Adipose tissue (tissue), 3 donors: ENCODE data around the gene SNX25. TPM values are rescaled to one million over a fixed set of nuclear protein-coding genes. Genes with fewer than 3 reads are reported as not detected.
"Not testable (repeated sequence)": the region's sequence is repeated elsewhere in the genome, so short reads cannot be mapped to it uniquely, and the experiment has no call there.

Experiments used
- H3K27ac ChIP-seq: one replicate; pipeline ENCODE4 v1.5.1; 2013; ENCODE audit warnings: low read depth, low read length
- WGBS, 3 donors: extraction: QIAGEN DNeasy Blood & Tissue Kit; methylation state at CpG; one replicate each; pipeline ENCODE4 v1.1.7; 2013; 5-methylcytosine and 5-hydroxymethylcytosine counted together
- polyA plus RNA-seq, 3 donors: library from polyadenylated mRNA; stranded (reverse); fragments of 200-250 nt; gene quantifications; one replicate each; pipeline ENCODE4 v1.2.3, GENCODE V29; 2013
- donor health status: healthy with polysubstance abuse.
- donor health status: Bipolar disorder and iron deficiency.
- donor health status: healthy.

The SNX25 gene
- polyA plus RNA-seq, 3 donors: 4.3 to 7.4 (median 5.5) TPM

DNA sequence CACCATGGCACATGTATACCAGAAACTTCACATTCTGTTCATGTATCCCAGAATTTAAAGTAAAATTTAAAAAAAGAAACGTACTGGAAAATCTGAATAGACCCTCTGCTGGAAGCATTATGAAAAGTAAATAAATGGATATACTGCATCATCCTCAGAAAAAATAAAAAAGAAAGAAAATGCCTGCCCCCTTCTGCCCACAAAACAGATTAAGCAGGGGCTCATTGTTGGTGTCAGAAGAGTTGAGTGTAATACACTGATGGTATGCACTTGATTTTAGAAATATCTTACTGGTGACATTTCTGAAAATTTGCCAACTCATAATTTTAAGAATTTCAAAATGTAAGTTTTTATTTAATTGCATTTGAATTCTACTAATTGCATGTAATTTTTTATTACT is 108.5 kb downstream of the SNX25 start:
- 83 to 96% (median 95%) methylated on average over 1 of the region's 1 CpG for WGBS, 3 donors
- no peak overlapping the region for H3K27ac ChIP-seq

DNA sequence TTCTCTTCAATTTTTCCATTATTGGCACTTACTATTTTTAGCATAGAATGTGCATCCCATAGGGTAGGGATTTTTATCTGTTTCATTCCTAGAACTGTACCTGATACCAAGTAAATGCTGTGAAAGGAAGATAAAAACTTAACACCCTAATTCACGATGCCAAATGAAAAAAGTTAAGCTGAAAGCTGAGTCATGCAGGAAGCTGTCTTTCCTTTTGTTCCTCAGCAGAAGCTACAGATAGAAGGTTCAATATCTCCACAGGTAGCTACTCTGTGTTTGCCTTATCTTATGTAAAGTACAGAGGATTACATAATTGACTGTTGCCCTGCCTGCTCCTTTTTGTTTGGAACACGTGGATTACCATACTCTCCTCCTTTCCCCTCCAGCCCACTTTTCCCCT is 109.3 kb downstream of the SNX25 start:
- 19 to 36% (median 34%) methylated on average over 2 of the region's 2 CpGs for WGBS, 3 donors
- H3K27ac ChIP-seq: no peak overlapping the region

DNA sequence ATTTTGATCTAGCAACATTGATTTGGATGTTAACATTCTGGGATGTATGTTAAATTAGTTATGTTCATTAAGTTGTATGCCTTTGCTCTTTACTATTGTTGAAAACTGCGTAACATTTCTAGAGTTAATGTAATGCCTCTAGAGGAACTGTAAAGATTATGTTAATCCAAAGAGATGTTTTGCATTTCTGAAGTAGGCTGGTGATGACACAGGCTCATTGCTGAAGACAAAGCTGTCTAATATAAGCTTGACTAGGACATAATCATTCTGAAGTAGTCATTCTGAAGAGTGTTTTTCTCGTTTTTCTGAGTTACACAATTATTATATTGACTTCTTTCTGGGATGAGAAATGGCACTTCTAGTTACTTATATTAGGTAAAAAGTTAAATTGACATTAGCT is 113.4 kb downstream of the SNX25 start:
- H3K27ac ChIP-seq: no peak overlapping the region

DNA sequence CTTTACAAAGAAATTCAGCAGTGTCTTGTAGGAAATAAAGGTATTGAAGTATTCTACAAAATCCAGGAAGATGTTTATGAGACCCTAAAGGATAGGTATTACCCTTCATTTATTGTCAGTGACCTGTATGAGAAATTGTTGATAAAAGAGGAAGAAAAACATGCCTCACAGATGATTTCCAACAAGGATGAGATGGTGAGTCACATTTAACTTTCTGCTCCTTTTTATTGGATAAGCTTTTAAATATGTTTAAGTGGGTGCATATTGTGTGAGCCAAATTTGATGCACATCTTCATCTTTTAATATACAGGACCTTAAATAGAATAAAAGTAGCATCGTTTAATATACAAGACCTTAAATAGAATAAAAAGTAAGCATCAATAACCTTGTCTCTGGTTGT is 114.2 kb downstream of the SNX25 start:
- 87 to 100% (median 93%) methylated on average over 1 of the region's 1 CpG for WGBS, 3 donors
- no peak overlapping the region for H3K27ac ChIP-seq

More for the DNA sequence above, 113.4 kb downstream of the SNX25 start:
- WGBS, 3 donors: 78 to 89% (median 89%) methylated on average over 2 of the region's 2 CpGs

DNA sequence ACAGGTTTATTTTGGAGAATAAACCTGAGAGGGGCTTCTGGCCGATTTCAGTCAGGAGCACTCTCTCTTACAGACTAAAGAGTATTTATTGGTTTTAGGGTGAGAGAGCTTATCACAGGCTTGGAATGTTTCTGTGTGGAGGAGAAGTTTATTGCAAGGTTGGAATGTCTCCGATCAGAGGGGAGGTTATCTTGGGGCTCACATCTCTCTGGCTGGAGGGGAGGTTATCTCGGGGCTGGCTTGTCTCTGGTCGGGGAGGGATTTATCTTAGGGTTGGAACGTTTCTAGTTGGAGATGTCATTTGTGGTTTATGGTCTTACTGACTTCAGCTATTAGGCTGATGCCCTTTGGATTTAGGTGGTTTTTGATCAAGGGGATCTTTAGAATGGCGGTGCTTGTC is 115.0 kb downstream of the SNX25 start:
- H3K27ac ChIP-seq: not testable (repeated sequence)
- 80 to 84% (median 82%) methylated on average over 6 of the region's 6 CpGs for WGBS, 3 donors

DNA sequence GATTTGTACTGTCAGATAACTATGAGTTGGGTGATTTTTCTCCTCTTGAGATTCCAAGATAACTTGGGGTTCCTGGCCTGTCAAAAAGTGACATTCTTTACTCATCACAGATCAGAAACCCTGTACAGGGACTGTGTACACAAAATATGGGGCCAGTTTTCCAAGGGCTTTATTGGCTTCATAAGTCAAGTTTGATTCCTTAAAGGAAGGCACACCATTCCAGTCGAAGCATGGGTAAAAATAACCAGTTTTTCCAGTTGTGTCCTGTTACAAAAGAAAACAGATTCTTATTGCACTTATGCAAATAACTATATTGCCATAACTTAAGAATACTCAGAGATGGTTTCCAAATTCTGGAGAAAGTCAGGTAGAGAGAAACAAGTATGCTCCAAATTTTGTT is 116.3 kb downstream of the SNX25 start:
- 8 to 88% (median 71%) methylated on average over 1 of the region's 1 CpG for WGBS, 3 donors

DNA sequence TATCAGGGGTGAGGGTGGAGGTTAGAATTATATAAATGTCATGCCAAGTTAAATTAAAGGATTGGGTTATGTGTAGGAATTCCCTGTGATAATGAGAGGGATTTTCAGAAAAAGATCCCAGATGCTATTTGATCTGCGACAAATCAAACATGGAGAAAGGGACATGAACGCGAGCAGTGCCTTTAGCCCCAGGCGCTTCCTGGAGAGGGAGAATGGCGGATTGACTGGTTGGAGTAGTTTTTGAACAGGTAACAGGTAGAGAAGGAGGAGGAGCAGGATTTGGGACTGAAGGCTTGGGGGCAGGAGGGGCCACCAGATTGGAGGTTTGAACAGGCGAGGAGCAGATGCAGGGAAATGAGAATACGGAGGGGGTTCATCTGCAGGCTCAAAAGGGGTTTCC is 119.2 kb downstream of the SNX25 start:
- WGBS, 3 donors: 83 to 98% (median 95%) methylated on average over 7 of the region's 7 CpGs
- no peak overlapping the region for H3K27ac ChIP-seq

More for the DNA sequence above, 116.3 kb downstream of the SNX25 start:
- H3K27ac ChIP-seq: not testable (repeated sequence)

DNA sequence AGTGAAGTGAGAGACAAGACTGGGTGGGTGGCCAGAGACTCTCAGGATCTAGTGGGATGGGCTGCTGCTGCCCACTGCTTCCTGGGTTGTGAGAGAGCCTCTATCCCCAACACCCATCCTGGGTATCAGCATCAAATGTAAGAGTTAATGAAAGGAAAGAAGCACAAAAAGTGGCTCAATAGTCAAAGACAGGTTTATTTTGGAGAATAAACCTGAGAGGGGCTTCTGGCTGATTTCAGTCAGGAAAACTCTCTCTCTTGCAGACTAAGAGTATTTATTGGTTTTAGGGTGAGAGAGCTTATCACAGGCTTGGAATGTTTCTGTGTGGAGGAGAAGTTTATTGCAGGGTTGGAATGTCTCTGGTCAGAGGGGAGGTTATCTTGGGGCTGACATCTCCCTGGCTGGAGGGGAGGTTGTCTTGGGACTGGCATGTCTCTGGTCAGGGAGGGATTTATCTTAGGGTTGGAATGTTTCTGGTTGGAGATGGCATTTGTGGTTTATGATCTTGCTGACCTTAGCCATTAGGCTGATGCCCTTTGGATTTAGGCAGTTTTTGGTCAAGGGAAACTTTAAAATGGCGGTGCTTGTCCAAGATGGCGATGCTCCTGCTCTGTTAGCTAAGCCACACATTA is 120.6 kb downstream of the SNX25 start:
- WGBS, 3 donors: 97 to 100% (median 98%) methylated on average over 2 of the region's 2 CpGs

DNA sequence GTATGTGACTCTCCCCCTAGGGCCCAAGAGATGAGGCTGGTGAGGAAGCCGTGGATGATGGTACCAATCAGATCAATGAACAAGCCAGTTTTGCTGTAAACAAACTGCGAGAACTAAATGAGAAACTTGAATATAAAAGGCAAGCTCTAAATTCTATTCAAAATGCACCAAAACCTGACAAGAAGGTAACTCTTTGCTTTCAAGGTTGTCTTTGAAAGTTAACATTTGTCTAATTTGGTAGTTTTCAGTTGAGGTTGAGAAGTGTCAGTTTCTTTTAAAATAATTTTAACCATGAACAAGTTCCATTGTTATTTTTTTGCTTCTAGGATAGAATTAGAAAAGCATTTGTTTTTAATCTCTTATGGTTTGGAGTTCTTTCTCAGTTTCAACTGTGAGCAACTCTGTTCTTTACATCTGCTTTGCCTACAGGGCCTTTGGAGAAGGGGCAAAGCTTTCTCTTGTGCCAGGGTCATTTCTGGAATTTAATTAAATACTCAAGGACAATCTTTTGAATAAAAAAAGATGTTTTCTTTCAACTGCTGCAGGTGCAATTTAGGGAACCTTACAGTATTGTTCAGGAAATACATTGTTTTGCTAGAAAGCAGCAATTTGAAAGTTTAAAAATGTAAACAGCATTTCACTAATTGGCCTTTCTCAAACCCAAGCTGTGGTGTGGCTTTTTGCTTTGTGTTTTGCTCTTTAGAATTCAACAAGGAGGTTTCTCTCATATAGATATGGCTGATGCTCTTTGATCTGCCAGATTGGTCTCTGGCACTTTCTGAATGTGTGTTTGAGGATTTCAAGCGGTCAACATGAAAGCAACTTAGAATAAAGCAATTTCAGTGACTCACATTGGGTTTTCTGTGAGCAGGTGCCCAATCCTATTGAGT is 123.4 kb downstream of the SNX25 start:
- 95 to 96% (median 95%) methylated on average over 3 of the region's 3 CpGs for WGBS, 3 donors
- no peak overlapping the region for H3K27ac ChIP-seq

More for the DNA sequence above, 120.6 kb downstream of the SNX25 start:
- H3K27ac ChIP-seq: not testable (repeated sequence)

DNA sequence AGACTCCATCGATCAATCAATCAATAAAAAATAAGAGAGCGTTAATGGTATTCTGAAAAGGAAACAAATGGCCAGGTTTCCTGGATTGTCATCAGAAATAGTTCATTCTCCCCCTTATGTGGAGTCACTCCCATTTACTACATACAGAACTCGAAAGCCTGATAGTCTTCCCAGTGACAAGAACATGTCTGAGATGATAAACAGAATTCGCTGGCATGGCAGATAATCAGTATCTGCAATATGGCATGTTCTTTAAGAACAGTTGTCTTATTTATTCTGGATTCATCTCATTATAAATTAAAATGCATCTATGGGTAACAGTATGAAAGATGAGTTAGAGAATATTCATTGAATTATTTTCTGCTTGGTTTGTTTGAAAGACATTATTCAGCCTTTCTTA is 124.9 kb downstream of the SNX25 start:
- no peak overlapping the region for H3K27ac ChIP-seq
- 94 to 95% (median 94%) methylated on average over 4 of the region's 4 CpGs for WGBS, 3 donors

DNA sequence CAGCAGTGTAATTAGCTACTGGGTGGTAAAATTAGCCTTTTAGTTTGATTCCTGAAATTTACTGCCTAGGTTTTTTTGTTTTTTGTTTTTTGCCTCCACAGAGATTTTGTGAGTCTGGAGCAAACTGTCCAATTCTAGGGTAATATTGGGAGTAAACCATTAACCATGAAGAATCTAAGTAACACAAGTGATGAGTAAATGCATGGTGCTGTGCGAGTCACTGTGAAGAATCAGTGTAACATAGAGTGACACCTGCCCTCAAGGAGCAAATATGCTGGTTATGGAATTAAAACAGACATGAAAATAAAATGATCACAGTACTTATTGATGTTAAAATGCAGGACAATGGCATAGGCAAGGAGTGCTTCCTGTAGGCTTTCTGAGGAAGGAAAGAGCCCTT is 126.2 kb downstream of the SNX25 start:
- no peak overlapping the region for H3K27ac ChIP-seq
- WGBS, 3 donors: 97 to 98% (median 97%) methylated on average over 1 of the region's 1 CpG

DNA sequence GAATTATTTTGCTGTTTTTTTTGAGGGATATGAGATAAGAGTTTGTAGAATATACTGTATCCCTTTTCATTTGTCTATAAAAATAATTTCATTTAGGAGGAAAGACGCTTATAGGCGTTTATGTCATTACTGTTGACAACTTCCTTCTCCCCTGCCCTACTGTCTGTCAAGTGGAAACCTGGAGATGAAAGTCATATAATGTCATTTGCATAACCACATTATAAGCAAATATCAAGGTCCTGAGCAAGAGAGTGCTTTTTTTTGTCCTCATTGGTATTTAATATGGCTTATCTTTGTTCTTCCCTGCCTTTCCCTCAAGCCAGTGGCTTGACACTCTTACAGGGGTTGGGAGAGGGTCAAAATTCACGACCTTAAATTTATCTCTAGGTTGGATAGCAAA is 130.5 kb downstream of the SNX25 start:
- 81 to 86% (median 81%) methylated on average over 3 of the region's 3 CpGs for WGBS, 3 donors
- no peak overlapping the region for H3K27ac ChIP-seq

DNA sequence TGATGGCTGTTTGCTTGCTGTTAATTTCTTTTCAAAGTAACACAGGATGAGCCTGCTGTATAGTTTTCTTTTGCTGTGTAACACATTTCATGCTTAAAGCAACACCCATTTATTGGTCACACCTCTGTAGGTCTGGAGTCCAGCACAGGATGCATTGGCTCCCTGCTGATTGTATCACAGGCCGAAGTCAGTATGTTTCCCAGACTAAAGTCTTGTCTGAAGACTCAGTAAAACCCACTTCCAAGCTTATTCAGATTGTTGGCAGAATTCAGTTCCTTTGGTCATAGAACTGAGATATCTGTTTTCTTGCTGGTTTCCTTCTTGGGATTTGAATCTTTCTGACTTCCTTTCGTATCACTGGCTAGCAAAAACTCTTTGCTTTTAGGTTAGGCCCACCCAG is 132.0 kb downstream of the SNX25 start:
- 81 to 96% (median 81%) methylated on average over 2 of the region's 2 CpGs for WGBS, 3 donors
- H3K27ac ChIP-seq: no peak overlapping the region

DNA sequence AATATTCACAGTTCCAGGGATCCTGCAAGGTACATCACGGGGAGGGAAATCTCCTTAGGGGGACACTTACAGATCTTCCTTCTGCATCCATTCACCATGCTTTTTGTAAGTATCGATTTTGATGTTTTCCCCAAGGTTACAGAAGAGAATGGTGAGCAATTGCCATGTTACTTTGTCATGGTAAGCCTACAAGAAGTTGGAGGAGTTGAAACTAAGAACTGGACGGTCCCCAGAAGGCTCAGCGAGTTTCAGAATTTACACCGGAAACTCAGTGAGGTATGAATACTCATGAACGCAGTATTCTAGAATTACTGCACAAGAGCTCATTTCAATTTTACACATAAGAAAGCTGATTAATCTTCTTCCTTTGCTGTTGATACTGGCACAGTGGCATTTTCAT is 132.4 kb downstream of the SNX25 start:
- H3K27ac ChIP-seq: no peak overlapping the region
- WGBS, 3 donors: 92 to 98% (median 93%) methylated on average over 6 of the region's 6 CpGs

DNA sequence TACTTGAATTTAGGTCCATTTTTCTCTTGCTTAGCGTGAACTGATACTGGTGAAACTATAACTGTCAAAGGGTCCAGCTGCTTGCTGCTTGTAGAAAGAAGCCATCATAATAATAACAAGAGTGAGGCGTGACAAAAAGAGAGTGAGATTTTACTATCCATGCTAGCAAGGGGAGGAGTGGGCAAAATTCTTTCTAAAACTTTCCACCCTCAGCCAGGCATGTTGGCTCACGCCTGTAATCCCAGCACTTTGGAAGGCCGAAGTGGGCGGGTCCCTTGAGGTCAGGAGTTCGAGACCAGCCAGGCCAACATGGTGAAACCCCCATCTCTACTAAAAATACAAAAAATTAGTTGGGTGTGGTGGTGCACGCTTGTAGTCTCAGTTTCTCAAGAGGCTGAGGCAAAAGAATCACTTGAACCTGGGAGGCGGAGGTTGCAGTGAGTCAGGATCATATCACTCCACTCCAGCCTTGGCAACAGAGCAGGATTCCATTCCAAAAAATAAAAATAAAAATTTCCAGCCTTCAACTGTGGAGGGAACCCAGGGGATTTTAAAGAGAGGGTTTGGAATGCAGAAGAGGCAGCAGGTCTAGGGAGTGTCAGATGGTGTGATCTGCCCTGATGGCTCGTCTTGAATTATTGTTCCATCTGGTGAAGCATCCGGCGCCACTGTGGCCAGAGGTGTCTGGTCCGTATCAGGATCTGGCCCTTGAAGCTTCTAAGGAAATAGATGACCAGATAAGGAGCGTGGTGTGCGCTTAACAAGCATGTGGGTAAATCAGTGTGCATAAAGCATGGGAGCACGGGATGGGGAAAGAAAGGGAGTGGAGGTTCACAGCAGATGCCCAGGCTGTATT is 134.6 kb downstream of the SNX25 start:
- no peak overlapping the region for H3K27ac ChIP-seq
- WGBS, 3 donors: 53 to 88% (median 54%) methylated on average over 15 of the region's 15 CpGs

DNA sequence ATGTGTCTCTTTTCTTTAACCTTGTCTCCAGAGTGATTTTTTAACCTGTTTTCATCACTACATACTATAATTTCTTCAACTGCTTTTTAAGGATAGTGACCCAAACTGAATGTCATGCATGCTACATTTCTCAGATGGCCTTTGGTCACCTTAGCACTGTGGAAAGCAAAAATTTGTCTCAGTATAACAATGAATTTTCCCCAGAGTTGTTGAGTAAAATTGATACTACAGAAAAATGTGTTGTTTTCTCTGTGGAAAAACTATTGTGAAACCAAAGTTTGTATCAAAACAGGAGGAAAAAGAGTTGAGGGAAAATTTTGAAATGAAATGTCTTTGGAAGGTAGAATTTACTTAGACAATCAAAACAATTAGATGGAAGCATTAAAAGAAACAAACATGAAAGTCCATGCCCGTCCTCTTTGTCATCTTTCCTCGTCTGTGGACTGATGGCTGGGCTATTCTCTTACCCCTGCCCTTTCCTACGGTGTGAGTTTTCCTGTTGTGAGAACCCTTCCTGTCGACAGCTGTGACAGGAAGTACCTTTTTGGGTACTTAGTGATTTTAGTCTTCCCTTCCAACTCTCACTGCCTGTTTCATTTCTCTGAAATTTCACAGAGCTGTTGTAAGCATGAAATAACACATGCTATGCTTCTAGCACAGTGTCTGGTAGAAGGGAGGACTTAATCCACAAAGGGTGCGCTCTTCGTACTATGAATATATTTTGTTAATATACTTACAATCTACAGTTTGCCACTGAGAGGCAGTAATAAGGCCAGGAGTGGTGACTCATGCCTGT is 135.5 kb downstream of the SNX25 start:
- no peak overlapping the region for H3K27ac ChIP-seq
- 56 to 85% (median 64%) methylated on average over 6 of the region's 6 CpGs for WGBS, 3 donors

DNA sequence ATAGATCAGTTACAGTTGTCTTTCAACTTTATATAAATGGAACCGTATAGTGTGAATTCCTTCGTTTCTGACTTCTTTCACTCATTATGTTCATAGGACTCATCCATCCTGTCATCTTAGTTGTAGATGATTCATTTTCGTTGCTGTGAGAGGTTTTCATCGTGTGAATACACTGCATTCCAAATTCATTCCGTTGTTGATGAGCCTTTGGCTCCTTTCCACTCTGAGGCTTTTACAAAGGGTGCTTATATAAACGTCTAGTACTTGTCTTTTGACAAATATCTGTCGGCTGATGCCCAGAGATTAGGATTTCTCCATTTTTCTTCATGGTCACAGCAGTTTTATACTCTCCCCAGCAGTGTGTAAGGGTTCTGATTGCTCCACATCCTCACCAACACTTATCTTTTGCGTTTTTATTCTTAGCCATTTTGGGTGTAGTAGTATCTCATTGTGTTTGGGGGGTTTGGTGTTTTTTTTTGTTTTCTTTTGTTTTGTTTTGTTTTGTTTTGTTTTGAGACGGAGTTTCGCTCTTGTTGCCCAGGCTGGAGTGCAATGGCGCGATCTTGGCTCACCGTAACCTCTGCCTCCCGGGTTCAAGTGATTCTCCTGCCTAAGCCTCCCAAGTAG is 137.7 kb downstream of the SNX25 start:
- no peak overlapping the region for H3K27ac ChIP-seq
- 88 to 93% (median 88%) methylated on average over 14 of the region's 14 CpGs for WGBS, 3 donors

DNA sequence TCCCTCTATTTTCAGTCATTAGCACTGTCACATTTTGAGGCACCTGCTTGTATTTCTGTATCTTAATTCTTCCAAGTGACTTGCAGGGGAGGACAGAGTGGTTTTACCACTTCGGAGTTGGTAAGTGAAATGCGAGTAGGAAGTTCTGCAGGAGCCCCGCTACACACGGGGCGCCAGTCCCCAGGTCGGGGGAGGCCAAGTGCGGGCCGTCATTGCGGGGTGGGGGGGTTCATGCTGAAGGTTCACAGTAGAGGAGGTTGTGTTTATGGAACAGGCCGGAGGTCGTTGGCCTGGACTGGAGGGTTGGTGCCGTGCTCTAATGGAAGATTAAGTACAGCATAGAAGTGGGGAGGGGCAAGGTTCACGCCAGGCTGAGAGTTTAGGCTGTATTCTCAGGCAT is 142.3 kb downstream of the SNX25 start:
- WGBS, 3 donors: 86 to 91% (median 88%) methylated on average over 13 of the region's 13 CpGs

More for the DNA sequence above, 142.3 kb downstream of the SNX25 start:
- no peak overlapping the region for H3K27ac ChIP-seq
